ENCODE data around the gene CAMK2A.
"Not testable (repeated sequence)": the region's sequence is repeated elsewhere in the genome, so short reads cannot be mapped to it uniquely, and the experiment has no call there.

CAMK2A gene

GRCh38 chr5:150235500-150235854 lies 54.1 kb downstream of the CAMK2A start:
- no peak for DNase-seq (ENCODE audit: low spot score)

DNA sequence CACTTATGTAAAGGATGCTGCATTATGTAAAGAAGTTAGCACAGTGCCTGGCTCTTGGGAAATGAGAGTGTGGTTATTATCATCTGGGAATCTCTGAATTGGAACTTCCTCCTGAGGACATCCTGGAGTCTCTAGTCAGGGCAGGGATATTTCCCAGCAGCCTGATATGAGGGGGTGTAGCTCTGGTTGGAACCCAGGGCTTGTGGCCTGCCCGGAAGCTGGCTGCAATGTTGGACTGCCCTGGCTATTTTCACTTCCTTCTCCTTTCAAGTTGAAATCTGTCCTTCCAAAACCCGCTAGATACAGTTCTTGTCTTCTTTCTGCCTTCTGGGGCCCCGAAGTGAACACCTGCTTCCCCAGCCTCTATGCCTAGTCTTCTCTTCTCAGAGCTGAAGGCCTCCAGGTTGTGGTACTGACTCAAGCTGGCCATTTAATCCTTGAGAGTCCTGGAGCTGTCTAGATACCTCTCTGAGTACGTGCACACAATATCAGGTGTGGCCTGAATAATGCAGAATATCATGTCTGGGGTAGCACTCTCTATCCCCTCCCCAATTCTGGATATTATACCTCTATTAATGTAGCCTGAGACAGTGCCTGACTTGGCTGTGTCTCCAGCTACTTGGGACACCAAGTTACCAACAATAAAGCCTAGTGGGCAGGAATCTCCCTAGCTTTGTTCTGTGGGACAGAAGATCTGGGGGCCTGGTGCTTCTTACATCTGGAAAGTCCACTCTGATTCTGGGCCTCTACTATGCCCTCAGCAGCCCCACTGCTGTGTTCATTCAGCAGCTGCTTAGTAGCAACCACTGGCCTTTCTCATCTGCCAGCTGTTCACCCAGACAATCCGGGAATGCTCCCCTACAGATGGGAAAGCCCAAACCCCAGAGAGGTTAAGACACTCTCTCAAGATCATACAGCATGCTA lies 54.7 kb downstream of the CAMK2A start:
- peak; percentile 39 for DNase-seq (ENCODE audit: low spot score)

DNA sequence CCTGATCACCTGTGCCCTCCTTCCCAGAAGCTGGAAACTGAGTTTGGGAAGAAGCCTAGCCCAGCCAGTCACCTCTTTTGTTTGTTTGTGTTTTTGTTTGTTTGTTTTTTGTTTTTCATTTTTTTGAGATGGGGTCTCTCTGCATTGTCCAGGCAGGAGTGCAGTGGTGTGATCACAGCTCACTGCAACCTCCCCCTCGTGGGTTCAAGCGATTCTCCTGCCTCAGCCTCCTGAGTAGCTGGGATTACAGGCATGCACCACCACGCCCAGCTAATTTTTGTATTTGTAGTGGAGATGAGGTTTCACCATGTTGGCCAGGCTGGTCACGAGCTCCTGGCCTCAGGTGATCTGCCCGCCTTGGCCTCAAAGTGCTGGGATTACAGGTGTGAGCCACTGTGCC lies 55.9 kb downstream of the CAMK2A start:
- not testable (repeated sequence) for DNase-seq (ENCODE audit: low spot score)

DNA sequence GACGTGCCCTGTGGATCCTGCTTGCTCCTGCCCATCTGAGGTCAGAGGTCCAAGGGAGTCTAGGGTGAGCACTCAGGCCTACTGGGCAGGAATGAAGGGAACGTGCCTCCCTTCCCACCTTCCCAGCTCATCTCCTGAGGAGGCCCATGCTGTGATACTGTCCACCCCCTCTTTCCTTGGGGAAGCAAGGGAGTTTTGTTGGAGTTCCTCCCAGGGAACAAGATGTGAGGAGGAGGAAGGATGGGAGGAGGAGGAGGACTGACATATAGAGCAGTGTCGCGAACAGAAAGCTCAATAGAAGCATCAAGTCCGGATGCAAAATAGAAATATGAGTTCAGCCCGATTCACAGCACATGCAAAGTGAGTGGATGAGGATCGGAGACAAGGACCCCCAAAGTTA lies 58.7 kb downstream of the CAMK2A start:
- no peak for DNase-seq (ENCODE audit: low spot score)

DNA sequence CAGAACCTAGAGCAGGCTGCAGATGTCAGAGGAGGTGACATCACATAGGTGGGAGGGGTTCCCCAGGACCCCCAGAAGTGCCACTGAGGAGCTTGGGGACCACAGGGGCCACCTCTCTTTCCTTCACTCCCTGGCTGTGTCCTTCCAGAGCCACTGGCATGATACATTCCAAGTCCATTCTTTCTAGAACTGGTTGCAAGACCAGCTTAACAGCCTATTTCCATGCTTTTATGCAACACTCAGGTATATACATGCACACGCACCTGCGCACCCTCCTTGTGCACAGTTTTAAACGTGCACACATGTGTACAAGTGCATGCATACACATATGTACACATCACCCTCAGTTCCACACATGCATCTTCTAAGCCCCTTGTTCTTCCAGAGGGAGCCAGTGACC lies 60.0 kb downstream of the CAMK2A start:
- DNase-seq (ENCODE audit: low spot score) = no peak

- no peak for DNase-seq (ENCODE audit: low spot score)
Observed at GRCh38 chr5:150227606-150228273, 61.8 kb downstream of the CAMK2A start.

- DNase-seq (ENCODE audit: low spot score) = no peak
Observed at GRCh38 chr5:150227036-150227435, 62.5 kb downstream of the CAMK2A start.

DNA sequence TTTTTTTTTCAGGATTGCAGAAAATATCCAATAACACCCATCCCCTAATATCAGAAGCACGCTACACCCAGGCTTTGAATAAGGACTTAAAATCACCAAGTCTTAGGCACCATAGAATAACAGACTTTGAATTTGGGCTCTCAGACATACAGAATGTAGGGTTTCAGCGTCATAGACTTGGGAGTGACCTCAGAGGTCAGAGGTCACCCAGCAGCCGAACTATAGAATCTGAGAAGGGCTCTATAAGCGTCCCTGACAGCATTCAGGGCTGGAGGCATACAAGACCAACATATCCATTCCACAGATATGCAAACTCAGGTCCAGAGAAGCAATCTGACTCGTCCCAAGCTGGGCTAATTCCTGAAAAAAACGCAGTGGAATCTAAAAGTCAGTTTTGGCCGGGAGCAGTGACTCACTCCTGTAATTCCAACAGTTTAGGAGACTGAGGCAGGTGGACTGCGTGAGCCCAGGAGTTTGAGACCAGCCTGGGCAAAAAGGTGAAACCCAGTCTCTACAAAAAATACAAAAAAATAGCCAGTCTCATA lies 65.0 kb downstream of the CAMK2A start:
- no peak for DNase-seq (ENCODE audit: low spot score)

- DNase-seq (ENCODE audit: low spot score) = no peak
Observed at GRCh38 chr5:150223474-150223873, 66.1 kb downstream of the CAMK2A start.

DNA sequence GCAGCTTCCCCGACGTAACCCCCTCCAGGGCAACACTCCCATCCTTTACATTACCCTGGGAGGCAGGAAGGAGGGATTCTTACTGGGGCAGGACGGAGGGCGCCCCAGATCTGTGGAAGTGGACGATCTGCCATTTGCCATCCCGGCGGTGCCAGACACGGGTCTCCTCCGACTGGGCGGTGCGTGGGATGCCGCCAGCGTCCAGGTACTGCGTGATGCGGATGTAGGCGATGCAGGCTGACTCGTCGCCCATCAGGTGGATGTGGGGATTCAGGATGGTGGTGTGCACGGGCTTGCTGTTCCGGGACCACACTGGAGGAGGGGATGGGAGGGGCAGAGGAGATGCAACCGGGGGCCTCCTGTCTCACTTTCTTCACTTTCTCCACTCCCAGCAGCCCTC lies 66.7 kb downstream of the CAMK2A start:
- DNase-seq (ENCODE audit: low spot score) = no peak

DNA sequence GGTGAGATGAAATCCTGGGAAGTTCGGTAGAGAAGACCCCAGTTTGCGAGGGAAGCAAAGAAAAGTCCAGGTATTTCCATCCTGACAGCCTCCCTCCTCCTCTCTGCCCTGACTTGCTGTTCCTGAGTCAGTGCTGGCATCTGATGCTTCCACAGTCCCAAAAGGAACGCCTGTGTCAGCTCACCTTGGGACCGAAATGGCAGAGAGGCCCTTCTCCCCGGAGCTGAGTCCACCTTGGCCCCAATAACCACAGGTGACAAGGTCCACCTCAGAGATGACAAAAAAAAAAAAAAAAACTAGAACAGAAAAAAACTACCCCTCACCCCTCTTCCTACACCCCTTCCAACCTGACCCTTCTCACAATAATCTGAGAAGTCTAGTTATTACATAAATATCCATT lies 68.1 kb downstream of the CAMK2A start:
- no peak for DNase-seq (ENCODE audit: low spot score)

- DNase-seq (ENCODE audit: low spot score) = no peak
Observed at GRCh38 chr5:150219861-150220260, 69.7 kb downstream of the CAMK2A start.

DNA sequence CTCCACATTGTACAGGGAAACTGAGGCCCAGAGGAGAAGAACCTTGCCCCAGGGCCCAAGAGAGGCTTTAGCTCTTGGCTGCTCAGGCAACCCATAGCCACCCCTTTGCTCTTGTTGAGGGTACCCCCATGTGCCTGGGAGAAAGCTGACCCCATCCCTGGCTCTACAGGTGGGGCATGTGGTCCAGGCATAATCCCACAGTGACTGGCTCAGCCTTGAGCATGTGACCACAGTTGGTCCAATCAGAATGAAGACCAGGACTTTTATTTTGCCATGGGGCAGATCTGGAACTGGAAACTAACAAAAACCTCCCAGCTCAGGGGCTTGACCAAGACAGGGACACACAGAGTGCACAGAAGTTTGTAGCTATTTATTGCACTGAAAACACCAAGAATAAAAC lies 70.4 kb downstream of the CAMK2A start:
- DNase-seq (ENCODE audit: low spot score) = no peak

GRCh38 chr5:150218693-150219035 lies 70.9 kb downstream of the CAMK2A start:
- DNase-seq (ENCODE audit: low spot score) = no peak

- peak; percentile 94 for DNase-seq (ENCODE audit: low spot score)
Observed at GRCh38 chr5:150217873-150218692, 71.5 kb downstream of the CAMK2A start.

- DNase-seq (ENCODE audit: low spot score) = no peak
Observed at GRCh38 chr5:150217038-150217437, 72.5 kb downstream of the CAMK2A start.

DNA sequence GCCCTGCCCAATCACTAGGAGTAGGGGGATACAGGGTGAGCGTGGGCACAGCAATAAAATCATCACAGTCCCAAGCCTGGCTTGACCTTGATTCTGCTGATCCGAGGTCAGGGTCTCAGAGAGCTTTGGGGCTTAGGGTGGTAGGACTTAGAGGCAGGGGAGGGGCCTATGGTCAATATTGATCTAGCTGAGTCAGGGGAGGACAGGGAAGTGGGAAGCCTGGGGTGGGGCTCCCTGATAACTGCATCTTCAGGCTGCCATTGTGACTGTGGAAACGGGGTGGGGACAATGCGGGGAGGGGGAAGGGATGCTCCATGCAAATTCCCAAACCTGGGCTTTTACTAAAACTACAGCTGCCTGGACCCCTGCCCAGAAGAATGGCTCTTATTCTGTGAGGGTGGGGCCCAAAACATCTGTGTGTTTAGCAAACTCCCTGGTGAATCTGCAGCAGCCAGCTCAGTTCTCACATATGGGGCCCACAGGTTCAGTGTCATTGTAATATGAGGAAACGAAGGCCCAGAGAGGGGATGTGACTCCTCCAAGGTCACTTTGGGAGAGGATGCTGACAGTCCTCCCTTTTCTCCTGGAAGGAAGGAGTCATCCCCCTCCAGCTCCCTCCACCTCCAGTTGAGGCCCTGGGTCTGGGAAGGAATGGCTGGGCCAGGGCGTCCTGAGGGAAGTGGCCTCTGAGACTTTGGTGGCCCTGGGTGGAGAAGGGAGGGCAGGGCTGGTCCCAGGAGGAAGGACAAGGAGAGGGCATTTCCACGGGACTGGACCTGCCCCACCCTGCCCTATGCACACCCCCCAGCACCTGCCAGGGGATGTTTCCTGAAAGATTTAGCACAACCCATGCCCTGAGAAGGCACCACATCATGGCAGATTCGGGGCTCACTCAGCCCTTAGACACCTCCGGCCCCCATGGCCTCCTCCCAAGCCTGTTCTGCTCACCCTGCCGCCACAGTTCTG lies 73.3 kb downstream of the CAMK2A start:
- DNase-seq (ENCODE audit: low spot score) = no peak

- no peak for DNase-seq (ENCODE audit: low spot score)
Observed at GRCh38 chr5:150214289-150214688, 75.3 kb downstream of the CAMK2A start.

GRCh38 chr5:150213530-150213929 lies 76.0 kb downstream of the CAMK2A start:
- DNase-seq (ENCODE audit: low spot score) = no peak

GRCh38 chr5:150211156-150212030 lies 78.2 kb downstream of the CAMK2A start:
- DNase-seq (ENCODE audit: low spot score) = no peak

Data from Ammon's horn (tissue), 1 donor.